HG03064 (cell line): ENCODE measurements around the gene MYBBP1A.

ENCODE experiments used
- ATAC-seq: cut with Tn5 transposase; IDR thresholded peaks from one replicate; pipeline ENCODE4 v1.9.1; 2021; ENCODE audit warnings: low read depth; ENCODE audit not compliant: unreplicated experiment

MYBBP1A gene

DNA sequence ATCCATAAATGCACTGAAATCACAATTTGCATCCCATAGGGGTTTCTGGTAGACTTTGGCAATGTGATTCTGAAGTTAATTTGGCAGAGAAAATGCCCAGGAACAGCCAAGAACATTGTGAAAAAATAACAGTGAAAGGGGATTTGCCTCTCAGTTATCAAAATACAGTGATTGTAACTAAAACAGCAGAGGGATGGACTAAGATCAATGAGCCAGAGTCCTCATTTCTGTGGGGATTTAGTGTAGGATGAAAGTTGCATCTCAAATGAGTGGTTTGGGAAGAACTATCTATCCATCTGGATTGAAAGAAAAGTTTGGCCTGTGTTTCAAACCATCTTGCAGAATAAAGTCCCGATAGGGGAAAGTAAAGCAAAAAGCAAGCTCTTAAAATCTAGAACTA, 28.1 kb downstream of the MYBBP1A start:
- no peak for ATAC-seq

DNA sequence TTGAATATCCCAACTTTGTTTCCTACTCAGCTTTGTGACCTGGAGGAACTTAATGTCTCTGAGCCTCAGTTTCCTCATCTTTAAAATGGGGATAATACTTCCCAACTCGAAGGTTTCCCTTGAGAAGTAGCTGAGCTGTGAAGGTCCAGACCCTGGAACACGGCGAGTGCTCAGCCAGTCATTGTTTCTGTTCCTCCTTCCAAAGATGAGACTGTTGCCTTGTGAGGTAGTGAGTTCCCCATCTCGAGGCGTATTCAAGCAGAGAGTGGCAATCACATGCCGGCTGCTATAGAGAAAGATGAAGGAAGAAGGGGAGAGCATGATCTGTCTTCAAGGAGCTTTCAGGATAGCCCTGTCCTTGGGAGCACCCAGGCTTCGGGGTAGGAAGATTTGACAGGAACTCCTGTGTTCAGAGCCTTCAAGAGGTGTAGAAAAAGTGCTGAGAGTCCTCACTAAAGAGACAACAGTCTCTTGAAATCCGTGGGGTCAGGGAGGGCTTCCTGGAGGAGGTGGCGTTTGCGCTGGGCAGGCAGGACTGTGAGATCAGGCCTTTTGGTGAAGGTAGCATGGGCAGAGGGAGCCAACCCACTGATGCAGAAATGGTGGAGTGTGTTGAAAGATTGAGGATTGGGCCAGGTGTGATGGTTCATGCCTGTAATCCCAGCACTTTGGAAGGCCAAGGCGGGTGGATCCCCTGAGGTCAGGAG, 29.3 kb downstream of the MYBBP1A start:
- ATAC-seq: no peak

GRCh38 chr17:4523946-4524345, 31.2 kb downstream of the MYBBP1A start:
- no peak for ATAC-seq

DNA sequence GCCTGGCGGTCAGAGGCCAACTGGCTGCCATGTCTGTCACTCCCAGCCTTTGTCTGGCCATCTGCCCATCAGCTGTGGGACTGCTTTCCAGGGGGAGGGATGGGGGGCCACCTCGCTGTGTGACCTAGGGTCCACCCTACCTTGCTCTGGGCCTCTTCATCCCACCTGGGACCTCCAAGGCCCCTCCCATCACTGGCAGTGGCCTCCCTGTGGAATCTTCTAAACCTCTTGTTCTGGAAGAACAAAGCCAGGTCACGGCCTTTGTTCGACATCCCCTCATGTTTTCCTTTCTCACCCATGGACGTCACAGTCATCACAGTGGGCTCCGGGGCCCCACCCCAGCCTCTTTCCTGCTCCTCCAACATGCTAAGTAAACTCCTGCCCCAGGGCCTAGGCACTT, 32.5 kb downstream of the MYBBP1A start:
- ATAC-seq: no peak

GRCh38 chr17:4520894-4521600, 34.1 kb downstream of the MYBBP1A start:
- no peak for ATAC-seq

GRCh38 chr17:4520060-4520893, 34.9 kb downstream of the MYBBP1A start:
- no peak for ATAC-seq

DNA sequence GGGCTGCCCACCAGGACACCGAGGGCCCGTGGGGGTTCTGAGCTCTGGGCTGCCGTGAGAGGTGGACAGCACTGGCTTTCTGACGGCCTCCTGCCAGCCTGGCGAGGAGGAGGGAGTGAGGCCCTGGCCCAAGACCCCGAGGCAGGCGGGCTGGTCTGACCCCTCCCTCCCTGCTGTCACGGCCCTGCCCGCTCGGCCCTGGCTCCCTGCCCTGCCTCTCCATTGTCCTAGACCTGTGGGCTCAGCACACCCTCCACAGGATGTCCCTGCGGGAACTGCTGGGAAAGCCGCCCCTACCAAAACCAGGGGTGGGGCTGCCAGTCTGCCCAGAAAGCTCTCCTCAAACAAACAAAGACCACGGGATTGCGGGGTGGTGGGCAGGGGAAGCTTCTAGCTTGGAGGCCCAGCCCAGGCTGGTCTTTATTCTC, 35.8 kb downstream of the MYBBP1A start:
- no peak for ATAC-seq

DNA sequence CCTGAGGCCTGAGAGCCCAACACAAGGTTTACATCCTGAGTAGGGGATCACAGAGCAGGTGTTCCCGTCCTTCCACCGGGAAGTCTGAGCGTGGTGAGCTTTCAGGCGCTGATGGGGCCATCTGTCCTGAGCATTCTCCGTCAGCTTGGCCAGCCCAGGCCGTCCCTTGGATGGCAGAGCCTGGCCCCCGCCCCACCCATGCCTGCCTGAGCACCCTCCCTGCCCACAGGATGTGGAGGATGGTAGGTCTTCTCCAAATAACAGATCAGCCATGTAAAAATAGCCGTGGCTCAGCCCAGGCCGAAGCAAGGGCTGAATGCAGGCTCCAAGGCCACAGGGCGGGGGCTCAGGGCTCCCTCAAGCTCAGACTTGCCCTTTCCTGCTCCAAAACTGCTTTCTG, 36.3 kb downstream of the MYBBP1A start:
- no peak for ATAC-seq

DNA sequence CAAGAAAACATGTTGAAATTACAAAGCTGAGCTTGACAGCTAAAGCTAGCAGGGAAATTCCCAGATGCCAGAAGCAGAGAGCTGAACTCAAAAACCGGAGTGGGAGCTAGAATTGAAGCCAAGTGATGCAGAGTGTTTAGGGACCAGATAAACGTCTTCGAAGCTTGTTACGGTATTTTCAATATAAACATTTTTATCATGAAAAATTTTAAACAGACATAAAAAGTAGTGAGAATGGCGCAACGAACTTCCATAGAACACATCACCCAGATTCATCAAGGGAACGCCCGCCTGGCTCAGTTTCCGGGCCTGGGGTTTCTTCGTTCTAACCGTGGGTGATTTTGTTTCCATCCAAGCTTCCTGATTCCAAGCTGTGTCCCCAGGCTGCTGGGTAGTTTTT, 38.4 kb downstream of the MYBBP1A start:
- ATAC-seq: no peak

GRCh38 chr17:4515501-4515900, 39.7 kb downstream of the MYBBP1A start:
- ATAC-seq: no peak

DNA sequence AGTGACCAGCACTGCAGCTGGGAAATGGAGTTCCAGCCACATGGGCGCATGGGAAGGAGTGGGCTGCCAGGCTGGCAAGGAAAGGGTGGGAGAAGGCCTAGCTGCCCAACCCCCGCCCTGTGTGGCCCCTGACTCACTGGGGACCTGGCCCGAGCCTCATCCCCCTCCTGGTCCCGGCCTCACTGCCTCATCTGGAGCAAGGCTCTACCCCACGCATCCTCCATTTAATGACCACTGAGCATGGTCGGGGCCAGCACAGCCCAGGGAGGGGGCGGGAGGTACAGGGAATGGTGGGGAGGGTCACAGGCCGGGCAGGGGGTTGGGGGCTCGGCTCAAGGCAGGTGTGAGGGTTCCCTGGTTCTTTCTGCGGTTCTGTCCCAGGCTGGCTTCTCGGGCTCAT, 40.4 kb downstream of the MYBBP1A start:
- no peak for ATAC-seq

DNA sequence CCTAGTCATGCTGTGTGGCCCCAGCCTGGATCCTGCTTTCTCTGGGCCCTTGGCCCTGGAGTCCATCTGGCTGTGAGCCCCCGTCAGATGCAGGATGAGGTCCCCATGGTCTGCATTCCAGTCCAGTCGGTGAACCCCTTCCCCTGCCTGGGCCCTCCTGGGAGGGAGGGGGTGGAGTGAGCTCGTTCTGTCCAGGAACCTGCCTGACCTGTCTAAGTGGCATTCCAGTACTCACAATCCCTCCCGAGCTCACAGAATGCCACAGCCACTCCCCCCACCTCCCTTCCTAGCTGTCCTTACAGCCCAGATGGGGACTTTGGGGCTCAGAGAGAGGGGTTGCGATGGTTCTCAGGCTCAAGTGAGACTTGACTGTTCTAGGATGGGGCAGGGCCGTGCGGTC, 41.0 kb downstream of the MYBBP1A start:
- no peak for ATAC-seq

DNA sequence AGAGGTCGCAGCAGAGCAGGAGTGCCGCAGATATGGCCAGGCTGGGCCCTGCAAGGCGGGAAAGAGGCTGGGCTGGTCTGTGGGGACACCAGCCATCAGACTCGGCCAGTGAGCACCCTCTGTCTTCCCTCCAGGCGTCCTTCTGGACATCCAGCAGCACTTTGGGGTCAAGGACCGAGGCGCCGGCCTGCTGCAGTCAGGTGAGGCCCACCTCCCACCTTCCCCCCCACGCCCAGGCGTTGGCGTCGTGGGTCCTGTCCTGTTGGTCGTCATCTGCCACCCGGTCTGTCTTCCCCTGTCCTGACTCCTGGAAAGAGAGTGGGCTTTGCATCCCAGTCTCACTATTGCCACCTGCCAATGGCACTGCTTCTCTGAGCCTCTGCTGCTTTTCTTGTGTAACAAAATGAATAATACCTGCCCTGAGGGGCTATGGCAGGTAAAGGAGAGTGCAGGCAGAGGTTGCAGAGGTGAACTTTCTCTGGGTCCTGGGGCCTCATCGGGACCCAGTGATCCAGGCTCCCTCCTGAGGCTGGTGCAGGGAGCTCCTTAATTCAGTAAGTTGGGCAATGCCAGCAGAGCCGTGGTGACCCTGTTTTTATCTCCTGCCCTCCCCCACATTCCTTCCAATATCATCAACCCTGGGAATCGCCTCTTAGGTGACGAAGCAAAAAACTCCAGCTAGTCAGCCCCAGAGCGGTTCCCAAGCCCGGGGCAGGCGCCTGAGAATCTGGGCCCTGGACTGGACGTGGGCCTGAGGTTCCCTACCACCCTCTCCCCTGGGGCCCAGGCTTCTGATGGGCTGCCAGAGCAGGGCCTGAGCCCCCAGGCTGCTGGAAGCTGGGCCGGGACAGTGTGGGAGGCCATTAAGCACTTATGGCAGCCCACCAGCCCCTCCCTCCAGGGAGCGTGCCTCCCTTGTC, 41.8 kb downstream of the MYBBP1A start:
- ATAC-seq: no peak

DNA sequence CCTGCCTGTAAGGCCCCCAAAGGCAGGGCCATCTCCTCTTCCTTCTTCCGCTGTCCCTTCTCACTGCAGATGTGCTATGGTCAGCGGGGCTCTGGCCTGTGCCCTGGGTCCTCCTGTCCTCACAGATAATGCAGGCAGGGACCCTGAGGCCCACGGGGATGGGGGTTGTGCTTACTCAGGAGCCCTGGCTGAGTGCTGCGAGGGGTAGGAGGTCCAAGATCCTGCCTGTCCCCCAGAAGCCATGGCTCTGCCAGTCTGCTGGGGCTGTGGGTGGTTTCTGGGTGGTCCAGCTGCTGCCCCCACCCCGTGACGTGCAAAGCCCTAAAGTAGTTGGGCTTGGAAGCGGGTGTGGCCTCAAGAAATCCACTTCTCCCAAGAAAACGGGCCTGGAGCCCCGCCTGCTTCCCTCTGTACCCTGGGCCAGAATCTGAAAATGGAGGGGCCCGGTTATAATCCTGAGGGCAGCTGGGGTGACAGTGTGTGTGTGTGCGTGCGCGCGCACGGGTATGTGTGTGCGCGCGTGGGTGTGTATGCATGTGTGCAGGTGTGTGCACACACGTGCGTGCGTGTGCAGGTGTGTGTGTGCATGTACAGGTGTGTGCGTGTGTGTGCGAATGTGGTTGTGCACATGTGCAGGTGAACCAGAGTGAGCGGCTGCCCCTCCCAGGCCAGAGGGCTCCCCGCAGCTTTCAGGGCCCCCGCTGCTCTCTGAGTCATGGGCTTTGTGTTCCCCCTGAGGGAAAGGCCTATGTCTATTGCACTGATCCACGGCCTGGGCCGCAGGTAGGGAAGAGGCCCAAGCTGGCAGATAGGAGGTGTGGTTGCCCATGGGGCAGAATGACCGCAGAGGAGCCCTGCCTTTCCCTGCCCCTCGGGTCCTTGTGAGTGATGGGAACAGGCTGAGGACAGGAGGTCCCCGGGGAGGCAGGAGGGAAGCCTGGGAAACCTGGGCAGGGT, 42.8 kb downstream of the MYBBP1A start:
- ATAC-seq: no peak

DNA sequence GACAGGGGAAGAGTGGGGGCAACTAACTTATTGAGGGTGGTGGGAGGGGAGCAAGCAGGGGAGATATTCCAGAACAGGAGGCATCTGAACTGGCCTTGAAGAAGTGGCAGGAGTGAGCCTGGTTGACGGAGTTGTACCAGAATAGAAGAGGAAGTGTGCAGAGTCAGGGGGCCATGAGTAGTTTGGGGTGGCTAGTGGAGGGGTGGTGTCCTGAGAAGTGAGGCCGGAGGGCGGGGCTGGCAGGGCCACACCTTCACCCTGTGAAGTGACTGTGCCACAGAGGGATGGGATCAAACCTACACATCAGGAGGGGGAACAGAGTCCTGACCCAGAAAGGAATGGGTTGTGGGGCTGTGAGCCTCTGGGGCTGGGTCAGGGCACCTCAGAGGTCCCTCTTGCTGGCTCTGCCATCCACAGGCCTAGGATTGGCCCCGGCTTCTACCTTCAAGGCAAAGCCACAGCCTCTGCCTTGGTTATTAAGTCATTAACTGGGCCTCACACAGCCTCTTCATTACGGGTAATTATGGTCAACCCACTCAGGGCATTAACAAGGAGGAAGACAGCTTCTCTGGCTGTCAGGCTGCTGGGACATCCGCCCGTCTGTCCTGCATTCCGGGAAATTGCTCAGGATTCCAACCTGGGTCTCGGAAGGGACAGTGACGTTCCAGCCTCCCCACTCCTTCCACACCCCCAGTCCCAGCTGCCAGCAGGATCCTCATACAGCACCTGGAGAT, 43.8 kb downstream of the MYBBP1A start:
- no peak for ATAC-seq

DNA sequence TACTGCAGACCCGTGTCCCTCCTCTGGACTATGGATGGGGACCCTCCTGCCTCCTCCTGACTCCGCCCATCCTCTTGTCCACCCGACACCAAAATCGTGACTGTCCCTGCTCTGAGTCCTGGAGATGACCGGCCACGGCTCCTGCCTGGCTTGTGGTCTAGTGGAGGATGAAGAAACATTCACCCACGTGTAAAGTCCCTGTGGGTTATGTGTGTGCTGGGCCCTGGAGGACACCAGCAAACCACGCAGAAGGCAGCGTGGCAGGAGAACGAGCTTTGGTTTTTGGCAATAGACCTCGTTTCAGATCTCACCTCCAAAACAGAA, 44.6 kb downstream of the MYBBP1A start:
- no peak for ATAC-seq

DNA sequence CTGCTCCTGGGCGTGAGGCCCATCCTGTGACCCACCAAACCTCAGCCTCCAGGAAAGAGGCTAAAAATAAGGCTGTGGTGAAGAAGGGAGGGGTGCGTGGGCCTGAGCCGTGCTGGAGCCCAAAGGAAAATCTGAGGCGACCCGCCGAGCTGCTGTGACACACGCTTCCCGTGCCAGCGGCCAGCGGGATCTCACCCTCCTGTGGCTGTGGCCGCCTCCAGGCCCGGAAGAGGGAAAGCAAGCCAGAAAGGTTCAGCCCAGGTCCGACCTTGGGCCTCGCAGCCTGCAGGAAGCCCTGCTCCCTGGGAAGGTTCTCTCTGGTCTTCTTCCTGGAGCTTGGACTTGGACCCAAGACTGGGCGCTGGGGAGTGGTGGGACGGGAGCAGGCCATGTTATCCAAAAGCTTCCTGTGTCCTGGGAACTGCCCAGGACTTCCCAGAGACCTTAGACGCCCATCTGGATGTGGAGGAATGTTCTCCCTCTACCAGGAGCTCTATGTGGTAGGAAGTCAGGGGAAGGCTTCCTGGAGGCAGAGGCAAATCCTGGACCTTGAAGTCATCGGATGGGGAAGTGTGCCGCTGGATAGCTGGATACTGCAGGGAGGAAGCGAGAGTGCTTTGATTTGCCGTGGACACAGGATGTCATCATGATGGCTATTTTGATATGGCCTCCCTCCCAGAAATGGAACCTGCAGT, 45.1 kb downstream of the MYBBP1A start:
- ATAC-seq: no peak

DNA sequence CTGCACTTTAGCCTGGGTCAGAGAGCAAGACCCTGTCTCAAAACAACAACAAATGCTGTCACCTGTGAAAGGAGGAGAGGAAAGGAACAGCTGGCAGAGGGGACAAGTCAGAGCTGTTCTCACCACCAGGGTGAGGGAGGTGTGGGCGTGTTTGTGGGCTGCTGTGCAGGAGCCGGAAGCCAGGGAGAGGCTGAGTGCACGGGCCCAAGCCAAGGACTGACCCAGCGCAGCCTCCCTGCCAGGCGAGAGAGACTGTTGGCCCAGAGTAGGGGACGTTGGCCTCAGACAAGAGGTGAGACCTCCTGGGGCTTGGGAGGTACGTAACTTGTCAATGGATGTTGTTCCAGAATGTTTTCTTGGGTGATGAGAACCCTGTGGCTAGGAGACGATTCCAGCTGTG, 45.8 kb downstream of the MYBBP1A start:
- ATAC-seq: no peak
